ENCODE results near the gene PCDHB12.
"Not testable (repeated sequence)": the region's sequence is repeated elsewhere in the genome, so short reads cannot be mapped to it uniquely, and the experiment has no call there.

The PCDHB12 gene

GRCh38 chr5:141208478-141208877 is at the start of gene PCDHB12:
TSS of gene PCDHB12 (plus strand) at chr5:141208719. CDS start at chr5:141208908, 189 bp downstream.
- no peak for DNase-seq (ENCODE audit: low read depth in 3 of 3)

GRCh38 chr5:141172381-141173204 is 35.9 kb upstream of the PCDHB12 start, which contains the start of gene PCDHB7:
TSS of gene PCDHB7 (plus strand) at chr5:141172644. CDS start at chr5:141172836, 192 bp downstream.
- no peak for DNase-seq (ENCODE audit: low read depth in 3 of 3)

- DNase-seq (ENCODE audit: low read depth in 3 of 3) = not testable (repeated sequence)
Measured at GRCh38 chr5:141174291-141175104, 34.0 kb upstream of the PCDHB12 start.

- DNase-seq (ENCODE audit: low read depth in 3 of 3) = no peak
Measured at GRCh38 chr5:141175933-141176332, 32.6 kb upstream of the PCDHB12 start.

GRCh38 chr5:141177577-141178191 is 30.8 kb upstream of the PCDHB12 start, which contains the start of gene PCDHB8:
TSS of gene PCDHB8 (plus strand) at chr5:141177790. CDS start at chr5:141178035, 245 bp downstream.
- not testable (repeated sequence) for DNase-seq (ENCODE audit: low read depth in 3 of 3)

- not testable (repeated sequence) for DNase-seq (ENCODE audit: low read depth in 3 of 3)
Measured at GRCh38 chr5:141179371-141179770, 29.1 kb upstream of the PCDHB12 start.

- DNase-seq (ENCODE audit: low read depth in 3 of 3) = not testable (repeated sequence)
Measured at GRCh38 chr5:141179876-141180275, 28.6 kb upstream of the PCDHB12 start.

GRCh38 chr5:141180313-141180712 is 28.2 kb upstream of the PCDHB12 start:
- DNase-seq (ENCODE audit: low read depth in 3 of 3) = no peak

- no peak for DNase-seq (ENCODE audit: low read depth in 3 of 3)
Measured at GRCh38 chr5:141182248-141182647, 26.3 kb upstream of the PCDHB12 start, which contains the start of gene PCDHB16. TSS of gene PCDHB16 (plus strand) at chr5:141182387. CDS start at chr5:141182560, 173 bp downstream.

- not testable (repeated sequence) for DNase-seq (ENCODE audit: low read depth in 3 of 3)
Measured at GRCh38 chr5:141184117-141184855, 24.2 kb upstream of the PCDHB12 start.

- DNase-seq (ENCODE audit: low read depth in 3 of 3) = no peak
Measured at GRCh38 chr5:141186897-141187512, 21.5 kb upstream of the PCDHB12 start, which contains the start of gene PCDHB9. TSS of gene PCDHB9 (plus strand) at chr5:141187161. CDS start at chr5:141187319, 158 bp downstream.

- DNase-seq (ENCODE audit: low read depth in 3 of 3) = not testable (repeated sequence)
Measured at GRCh38 chr5:141188682-141189081, 19.8 kb upstream of the PCDHB12 start.

- not testable (repeated sequence) for DNase-seq (ENCODE audit: low read depth in 3 of 3)
Measured at GRCh38 chr5:141189131-141189530, 19.4 kb upstream of the PCDHB12 start.

GRCh38 chr5:141192110-141192725 is 16.3 kb upstream of the PCDHB12 start, which contains the start of gene PCDHB10:
TSS of gene PCDHB10 (plus strand) at chr5:141192353. CDS start at chr5:141192553, 200 bp downstream.
- peak in 2 of 3 donors; percentile 8 to 20 for DNase-seq (ENCODE audit: low read depth in 3 of 3)

- not testable (repeated sequence) for DNase-seq (ENCODE audit: low read depth in 3 of 3)
Measured at GRCh38 chr5:141194332-141194731, 14.2 kb upstream of the PCDHB12 start.

- DNase-seq (ENCODE audit: low read depth in 3 of 3) = no peak
Measured at GRCh38 chr5:141196363-141196762, 12.2 kb upstream of the PCDHB12 start.

- DNase-seq (ENCODE audit: low read depth in 3 of 3) = no peak
Measured at GRCh38 chr5:141199359-141200235, 8.9 kb upstream of the PCDHB12 start, which contains the start of gene PCDHB11. TSS of gene PCDHB11 (plus strand) at chr5:141199627. CDS start at chr5:141199775, 148 bp downstream.

- not testable (repeated sequence) for DNase-seq (ENCODE audit: low read depth in 3 of 3)
Measured at GRCh38 chr5:141201126-141201525, 7.4 kb upstream of the PCDHB12 start.

- DNase-seq (ENCODE audit: low read depth in 3 of 3) = not testable (repeated sequence)
Measured at GRCh38 chr5:141201646-141202045, 6.9 kb upstream of the PCDHB12 start.

Measured in stimulated activated CD4-positive, alpha-beta T cell treated with anti-CD3 and anti-CD28 coated beads, TNF-alpha, amount 100 ng/mL, for 48 hours (primary cell).